HCT116 (cell line): Measurements from ENCODE around the gene THOC6. TPM values are rescaled to one million over a fixed set of nuclear protein-coding genes. Genes with fewer than 3 reads are reported as not detected.

Experiments used
- ATAC-seq: fragments of 200-7000 bp; cut with Tn5 transposase; 2 replicates; pipeline ENCODE4 v1.9.1; 2020; ENCODE audit warnings: mild to moderate bottlenecking, moderate library complexity
- BruUV-seq: library from RNA; stranded (reverse); fragments of 400-500 nt; replicated peaks from 2 replicates; lab custom pipeline; 2021; lab: Mats Ljungman, UMichigan
- CTCF ChIA-PET: fragments of 300-600 bp; sonication (Branson Sonifier 250); formaldehyde crosslinking; loops from one replicate; lab custom pipeline; 2021; ENCODE audit warnings: antibody characterized with exemption; lab: Charles Lee
- POLR2A ChIA-PET: fragments of 300-600, 350-600 bp; sonication (Branson Sonifier 250); formaldehyde crosslinking; loops from one replicate; lab custom pipeline; 2021; ENCODE audit warnings: antibody characterized with exemption; lab: Charles Lee
- RAD21 ChIA-PET, 2 experiments: fragments of 300-600 bp; sonication (Branson Sonifier 250); formaldehyde crosslinking; loops; one replicate each; lab custom pipeline; 2023; ENCODE audit warnings: low total read pairs in 2 of 2; ENCODE audit not compliant: uncharacterized antibody in 2 of 2, unreplicated experiment in 2 of 2, low non-redundant PET in 1 of 2; lab: Charles Lee
- DNase-seq: peaks from one replicate; pipeline ENCODE4 v3.0.0-alpha.2; 2010; ENCODE audit warnings: low read depth, low spot score
- H2AFZ ChIP-seq: fragments of 200-600 bp; shearing (Covaris generic), sonication (generic); 2 replicates; pipeline ENCODE4 v1.6.1; 2017; ENCODE audit warnings: low read depth, mixed run types, mixed read lengths, antibody characterized with exemption, low read length; ENCODE audit not compliant: poor library complexity, severe bottlenecking
- H3K27ac ChIP-seq: 2 replicates; pipeline ENCODE4 v1.5.1; 2012; ENCODE audit warnings: low read depth, low read length
- H3K27me3 ChIP-seq: fragments of 200-600 bp; sonication (generic); 2 replicates; pipeline ENCODE4 v1.6.1; 2016; ENCODE audit warnings: mixed run types, low read length, mixed read lengths; ENCODE audit not compliant: insufficient read depth
- H3K36me3 ChIP-seq, 2 experiments: fragments of 200-500 bp in 1 of 2; fragments of 200-600 bp in 1 of 2; sonication (Bioruptor generic) in 1 of 2; sonication (generic) in 1 of 2; 2 replicates each; pipeline versions ENCODE4 v1.5.1 to v1.6.1; 2014 to 2016; ENCODE audit warnings: low read length in 2 of 2, inconsistent platforms in 1 of 2, mixed read lengths in 1 of 2, mixed run types in 1 of 2; ENCODE audit not compliant: insufficient read depth in 2 of 2, control insufficient read depth in 1 of 2
- H3K4me1 ChIP-seq, 2 experiments: fragments of 200-600 bp in 1 of 2; sonication (generic) in 1 of 2; 2 replicates each; pipeline versions ENCODE4 v1.5.1 to v1.6.1; 2012 to 2017; ENCODE audit warnings: low read length in 2 of 2, inconsistent platforms in 1 of 2, mild to moderate bottlenecking in 1 of 2, mixed read lengths in 1 of 2, mixed run types in 1 of 2, moderate library complexity in 1 of 2; ENCODE audit not compliant: insufficient read depth in 2 of 2, control insufficient read depth in 1 of 2
- H3K4me2 ChIP-seq: fragments of 200-600 bp; sonication (generic); 2 replicates; pipeline ENCODE4 v1.6.1; 2017; ENCODE audit warnings: mixed run types, low read length, mixed read lengths
- H3K4me3 ChIP-seq, 2 experiments: fragments of 200-600 bp in 1 of 2; sonication (generic) in 1 of 2; replicated peaks in 1 of 2; 2 replicates each; pipeline ENCODE4 v1.5.1; 2011 to 2016; ENCODE audit warnings: low read length in 2 of 2, control low read depth in 1 of 2, low read depth in 1 of 2, mild to moderate bottlenecking in 1 of 2, mixed read lengths in 1 of 2, mixed run types in 1 of 2
- H3K79me2 ChIP-seq: fragments of 200-600 bp; sonication (generic); 2 replicates; pipeline ENCODE4 v1.6.1; 2017; ENCODE audit warnings: mild to moderate bottlenecking, mixed run types, low read length, moderate library complexity, mixed read lengths; ENCODE audit not compliant: insufficient read depth
- H3K9ac ChIP-seq: fragments of 200-600 bp; sonication (generic); 2 replicates; pipeline ENCODE4 v1.6.1; 2016; ENCODE audit warnings: low read length, mixed read lengths
- H3K9me2 ChIP-seq: fragments of 200-600 bp; sonication (generic), shearing (Covaris generic); 2 replicates; pipeline ENCODE4 v1.6.1; 2017; ENCODE audit warnings: mixed run types, mild to moderate bottlenecking, moderate library complexity; ENCODE audit not compliant: insufficient read depth
- H3K9me3 ChIP-seq, 2 experiments: fragments of 200-500 bp in 1 of 2; fragments of 200-600 bp in 1 of 2; sonication (Bioruptor generic) in 1 of 2; sonication (generic) in 1 of 2; 2 replicates each; pipeline ENCODE4 v1.6.1; 2014 to 2017; ENCODE audit warnings: low read length in 2 of 2, mixed read lengths in 2 of 2, inconsistent platforms in 1 of 2, low read depth in 1 of 2, mild to moderate bottlenecking in 1 of 2, mixed run types in 1 of 2, moderate library complexity in 1 of 2; ENCODE audit not compliant: control insufficient read depth in 1 of 2, insufficient read depth in 1 of 2
- H4K20me1 ChIP-seq: fragments of 200-600 bp; sonication (generic), shearing (Covaris generic); 2 replicates; pipeline ENCODE4 v1.6.1; 2017; ENCODE audit warnings: mixed run types, mild to moderate bottlenecking, moderate library complexity; ENCODE audit not compliant: insufficient read depth
- CTCF ChIP-seq, 3 experiments: fragments of 200-600 bp in 1 of 3; sonication (generic) in 1 of 3; IDR thresholded peaks in 2 of 3; conservative IDR thresholded peaks in 1 of 3; 2 replicates each; pipeline ENCODE4 v1.5.1; 2012 to 2017; ENCODE audit warnings: low read depth in 2 of 3, low read length in 2 of 3, antibody characterized with exemption in 1 of 3, borderline replicate concordance in 1 of 3, control low read depth in 1 of 3, mild to moderate bottlenecking in 1 of 3, mixed read lengths in 1 of 3, mixed run types in 1 of 3, moderate library complexity in 1 of 3; ENCODE audit not compliant: insufficient read depth in 1 of 3
- JUND ChIP-seq: IDR thresholded peaks from 2 replicates; pipeline ENCODE4 v1.6.1; 2012
- SRF ChIP-seq: IDR thresholded peaks from 2 replicates; pipeline ENCODE4 v1.6.1; 2012; ENCODE audit warnings: low read depth
- TCF7L2 ChIP-seq: IDR thresholded peaks from 2 replicates; pipeline ENCODE4 v1.7.0; 2011; ENCODE audit warnings: borderline replicate concordance, inconsistent platforms; ENCODE audit not compliant: insufficient read depth, insufficient read length; ENCODE audit errors: extremely low read depth
- intact Hi-C: fragments of 100-400 bp; cut with micrococcal nuclease; formaldehyde crosslinking; loops from 2 replicates; pipeline ENCODE4 v1.10.0; 2022
- total RNA-seq: library from RNA; stranded (reverse); gene quantifications from one replicate; pipeline ENCODE4 v1.2.1, GENCODE V29; 2021; ENCODE audit not compliant: unreplicated experiment
- TF ChIP-seq, protein P1 (sequence below): IDR thresholded peaks from 2 replicates; pipeline ENCODE4 v1.6.1; 2012; ENCODE audit warnings: low read depth

The THOC6 gene
- total RNA-seq, 1 experiment from 2014 or later, result 62.9 TPM

GRCh38 chr16:3021449-3022207 lies 2.2 kb upstream of the THOC6 start:
- RAD21 ChIA-PET, result interaction anchor here in 1 of 2 experiments (0.7 kb wide), 1 partner anchor 10 kb away, joined by 3 read pairs; no protein-coding TSS in a partner anchor
- peaks cover 5 to 25% of the 10 kb centered on the region in 2 experiments; a peak in 2 of 4 replicates for H3K36me3 ChIP-seq
- peak overlapping the region; percentile 86 for H3K4me2 ChIP-seq
- ATAC-seq, result peak; percentile 36
- peak in 1 of 3 experiments; percentile 37; a peak in 2 of 6 replicates for TF ChIP-seq CTCF (IDR thresholded peaks at IDR 0.05 in 2 of 3, conservative IDR thresholded peaks at IDR 0.05 in 1 of 3; ENCODE audit: borderline replicate concordance in 1 of 3, insufficient read depth in 1 of 3, low read depth in 2 of 3, low read length in 2 of 3)
- no peak for TF ChIP-seq SRF
- no peak for TF ChIP-seq JUND
- TF ChIP-seq TCF7L2, result no peak
- TF ChIP-seq, protein P1, sequence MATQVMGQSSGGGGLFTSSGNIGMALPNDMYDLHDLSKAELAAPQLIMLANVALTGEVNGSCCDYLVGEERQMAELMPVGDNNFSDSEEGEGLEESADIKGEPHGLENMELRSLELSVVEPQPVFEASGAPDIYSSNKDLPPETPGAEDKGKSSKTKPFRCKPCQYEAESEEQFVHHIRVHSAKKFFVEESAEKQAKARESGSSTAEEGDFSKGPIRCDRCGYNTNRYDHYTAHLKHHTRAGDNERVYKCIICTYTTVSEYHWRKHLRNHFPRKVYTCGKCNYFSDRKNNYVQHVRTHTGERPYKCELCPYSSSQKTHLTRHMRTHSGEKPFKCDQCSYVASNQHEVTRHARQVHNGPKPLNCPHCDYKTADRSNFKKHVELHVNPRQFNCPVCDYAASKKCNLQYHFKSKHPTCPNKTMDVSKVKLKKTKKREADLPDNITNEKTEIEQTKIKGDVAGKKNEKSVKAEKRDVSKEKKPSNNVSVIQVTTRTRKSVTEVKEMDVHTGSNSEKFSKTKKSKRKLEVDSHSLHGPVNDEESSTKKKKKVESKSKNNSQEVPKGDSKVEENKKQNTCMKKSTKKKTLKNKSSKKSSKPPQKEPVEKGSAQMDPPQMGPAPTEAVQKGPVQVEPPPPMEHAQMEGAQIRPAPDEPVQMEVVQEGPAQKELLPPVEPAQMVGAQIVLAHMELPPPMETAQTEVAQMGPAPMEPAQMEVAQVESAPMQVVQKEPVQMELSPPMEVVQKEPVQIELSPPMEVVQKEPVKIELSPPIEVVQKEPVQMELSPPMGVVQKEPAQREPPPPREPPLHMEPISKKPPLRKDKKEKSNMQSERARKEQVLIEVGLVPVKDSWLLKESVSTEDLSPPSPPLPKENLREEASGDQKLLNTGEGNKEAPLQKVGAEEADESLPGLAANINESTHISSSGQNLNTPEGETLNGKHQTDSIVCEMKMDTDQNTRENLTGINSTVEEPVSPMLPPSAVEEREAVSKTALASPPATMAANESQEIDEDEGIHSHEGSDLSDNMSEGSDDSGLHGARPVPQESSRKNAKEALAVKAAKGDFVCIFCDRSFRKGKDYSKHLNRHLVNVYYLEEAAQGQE, result no peak
- TF ChIP-seq, all 23 proteins: peak for 1
- Histone ChIP-seq H3K79me2 (peaks cover 26% of the 10 kb centered on the region; the same call in 1 of the 2 replicates), H3K9me3 (no peaks in the 10 kb centered on the region), H2AFZ (no peak overlapping the region), H3K27me3 (no peaks in the 10 kb centered on the region), H3K4me1 (peaks cover 27 to 56% of the 10 kb centered on the region in 2 experiments), H3K9me2 (no peaks in the 10 kb centered on the region), H3K27ac (peak overlapping the region; percentile 100), H3K4me3 (peak overlapping the region; percentile 94 to 95), H4K20me1 (no peaks in the 10 kb centered on the region), H3K9ac (peak overlapping the region; percentile 99)
- CTCF ChIA-PET, result interaction anchor here (1.0 to 6.1 kb wide), 5 partner anchors 10 to 39 kb away, joined by 3 to 39 read pairs (median 12); no protein-coding TSS in a partner anchor
- intact Hi-C loops, result loop anchor here (5.0 kb wide), 2 partner anchors 39 to 864 kb away; partner anchors contain the start of genes PKMYT1 and TRAF7
- DNase-seq, result peak; percentile 82
- no TSS peak for BruUV-seq
- POLR2A ChIA-PET, result interaction anchor here (0.6 to 8.2 kb wide), 15 partner anchors 8 to 866 kb away, joined by 3 to 188 read pairs (median 5); partner anchors contain the start of genes CLDN9, KREMEN2, PAQR4 and PKMYT1
